Measurements from ENCODE around the gene ANKUB1.

Gene ANKUB1

GRCh38 chr3:149767720-149768119, 24.6 kb downstream of the ANKUB1 start:
- no peak for DNase-seq (ENCODE audit: insufficient read length, low spot score)

GRCh38 chr3:149765762-149766334, 26.5 kb downstream of the ANKUB1 start:
- no peak for FAIRE-seq
- peak; percentile 30 for DNase-seq (ENCODE audit: insufficient read length, low spot score)

More at GRCh38 chr3:149767720-149768119, 24.6 kb downstream of the ANKUB1 start:
- no peak for FAIRE-seq

GRCh38 chr3:149764302-149764701, 28.1 kb downstream of the ANKUB1 start:
- no peak for DNase-seq (ENCODE audit: insufficient read length, low spot score)
- FAIRE-seq: no peak

GRCh38 chr3:149763565-149764195, 28.7 kb downstream of the ANKUB1 start:
- no peak for FAIRE-seq
- DNase-seq (ENCODE audit: insufficient read length, low spot score): no peak

GRCh38 chr3:149753717-149754116, 38.6 kb downstream of the ANKUB1 start:
- FAIRE-seq (no peak), DNase-seq (ENCODE audit: insufficient read length, low spot score) (no peak)

- FAIRE-seq (no peak), DNase-seq (ENCODE audit: insufficient read length, low spot score) (peak; percentile 4)
Measured at GRCh38 chr3:149752788-149753136, 39.6 kb downstream of the ANKUB1 start.

GRCh38 chr3:149752051-149752787, 40.1 kb downstream of the ANKUB1 start, which contains the start of gene COMMD2:
TSS of gene COMMD2 (minus strand) at chr3:149752489. CDS start at chr3:149752444, 45 bp downstream.
- FAIRE-seq (peak; percentile 85), DNase-seq (ENCODE audit: insufficient read length, low spot score) (peak; percentile 72)

- no peak for DNase-seq (ENCODE audit: insufficient read length, low spot score)
- no peak for FAIRE-seq
Measured at GRCh38 chr3:149751551-149751950, 40.8 kb downstream of the ANKUB1 start.

GRCh38 chr3:149744606-149745005, 47.7 kb downstream of the ANKUB1 start:
- FAIRE-seq (no peak), DNase-seq (ENCODE audit: insufficient read length, low spot score) (no peak)

- DNase-seq (ENCODE audit: insufficient read length, low spot score): no peak
- FAIRE-seq: no peak
Measured at GRCh38 chr3:149744151-149744550, 48.2 kb downstream of the ANKUB1 start.

GRCh38 chr3:149739396-149739795, 53.0 kb downstream of the ANKUB1 start:
- FAIRE-seq (no peak), DNase-seq (ENCODE audit: insufficient read length, low spot score) (no peak)

GRCh38 chr3:149738876-149739275, 53.5 kb downstream of the ANKUB1 start:
- FAIRE-seq (peak; percentile 73), DNase-seq (ENCODE audit: insufficient read length, low spot score) (no peak)

GRCh38 chr3:149736953-149737205, 55.5 kb downstream of the ANKUB1 start:
- DNase-seq (ENCODE audit: insufficient read length, low spot score): no peak

GRCh38 chr3:149736175-149736952, 56.0 kb downstream of the ANKUB1 start:
- FAIRE-seq (no peak), DNase-seq (ENCODE audit: insufficient read length, low spot score) (peak; percentile 30)

More at GRCh38 chr3:149736953-149737205, 55.5 kb downstream of the ANKUB1 start:
- FAIRE-seq: no peak

GRCh38 chr3:149732234-149732633, 60.1 kb downstream of the ANKUB1 start:
- no peak for FAIRE-seq
- no peak for DNase-seq (ENCODE audit: insufficient read length, low spot score)

- FAIRE-seq: no peak
- DNase-seq (ENCODE audit: insufficient read length, low spot score): no peak
Measured at GRCh38 chr3:149727656-149728055, 64.7 kb downstream of the ANKUB1 start.

- no peak for FAIRE-seq
- DNase-seq (ENCODE audit: insufficient read length, low spot score): no peak
Measured at GRCh38 chr3:149726716-149727407, 65.5 kb downstream of the ANKUB1 start.

- FAIRE-seq (no peak), DNase-seq (ENCODE audit: insufficient read length, low spot score) (no peak)
Measured at GRCh38 chr3:149723781-149724180, 68.6 kb downstream of the ANKUB1 start.

GRCh38 chr3:149720918-149721317, 71.4 kb downstream of the ANKUB1 start:
- DNase-seq (ENCODE audit: insufficient read length, low spot score) (no peak), FAIRE-seq (no peak)

- peak; percentile 28 for FAIRE-seq
- DNase-seq (ENCODE audit: insufficient read length, low spot score): peak; percentile 71
Measured at GRCh38 chr3:149717391-149718056, 74.8 kb downstream of the ANKUB1 start.

All from HTR-8/SVneo (cell line).